GM21447 (cell line): ENCODE measurements around the gene KIF21B.
A peak's percentile ranks its signal among the peaks of the same experiment; 100 is the strongest.

ENCODE experiments used
- ATAC-seq: cut with Tn5 transposase; IDR thresholded peaks from one replicate; pipeline ENCODE4 v1.9.1; 2021; ENCODE audit not compliant: unreplicated experiment

KIF21B gene

DNA sequence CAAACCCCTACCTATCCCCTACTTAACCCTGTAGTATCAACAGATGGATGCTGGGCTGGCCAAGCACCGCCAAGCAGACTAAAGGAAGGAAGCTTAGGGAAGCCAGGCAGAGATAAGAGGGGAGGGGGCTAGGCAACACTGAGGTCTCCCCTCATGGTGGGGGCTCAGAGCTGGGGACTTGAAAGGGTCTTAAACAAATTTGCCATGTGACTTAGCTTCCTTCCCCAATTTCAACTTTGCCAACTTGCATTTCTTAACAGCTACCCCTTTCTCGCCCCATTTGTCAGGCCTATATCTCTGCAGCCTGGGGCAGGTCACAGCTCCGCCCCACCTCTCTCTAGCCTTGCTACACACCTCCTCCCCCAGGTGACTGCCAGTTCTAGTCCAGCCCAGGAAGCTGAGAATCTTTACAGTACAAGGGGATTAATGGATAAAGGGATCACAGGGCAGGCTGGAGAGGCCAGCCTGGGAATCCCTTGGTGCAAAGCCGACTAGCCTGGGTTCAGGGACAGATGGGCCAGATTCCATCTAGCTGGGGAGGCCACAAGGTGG lies 3.4 kb downstream of the KIF21B start:
- no peak for ATAC-seq

DNA sequence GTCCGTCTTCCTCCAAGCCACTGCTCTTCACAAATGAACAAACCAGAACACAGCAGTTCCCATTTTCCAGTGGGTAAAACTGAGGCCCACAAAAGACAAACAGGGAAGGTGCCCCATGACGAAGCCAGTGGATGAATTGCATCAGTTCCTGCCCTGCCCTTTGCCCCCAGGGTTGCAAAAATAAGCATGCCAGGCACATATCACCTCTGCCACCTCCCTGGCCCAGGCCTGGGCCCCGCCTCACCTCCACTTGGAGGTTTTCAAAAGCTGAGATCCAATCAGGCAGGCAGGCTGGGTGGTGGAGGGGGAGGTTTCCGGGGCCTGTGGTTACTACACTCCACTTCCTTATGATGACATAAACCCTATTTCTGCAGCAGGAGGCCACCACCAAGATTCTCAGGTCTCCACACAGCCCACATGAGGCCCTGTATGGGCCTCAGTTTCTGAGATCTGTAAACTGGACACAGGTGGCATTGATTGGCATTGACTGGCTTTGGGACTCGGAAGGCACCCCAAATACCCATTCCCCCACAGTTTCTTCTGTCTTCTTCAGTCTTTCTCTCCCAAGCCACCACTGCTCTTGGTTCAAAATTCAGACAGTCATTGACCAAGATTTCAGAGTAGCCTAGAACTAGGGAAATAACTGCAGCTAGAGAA lies 4.1 kb downstream of the KIF21B start:
- ATAC-seq, result peak; percentile 63

DNA sequence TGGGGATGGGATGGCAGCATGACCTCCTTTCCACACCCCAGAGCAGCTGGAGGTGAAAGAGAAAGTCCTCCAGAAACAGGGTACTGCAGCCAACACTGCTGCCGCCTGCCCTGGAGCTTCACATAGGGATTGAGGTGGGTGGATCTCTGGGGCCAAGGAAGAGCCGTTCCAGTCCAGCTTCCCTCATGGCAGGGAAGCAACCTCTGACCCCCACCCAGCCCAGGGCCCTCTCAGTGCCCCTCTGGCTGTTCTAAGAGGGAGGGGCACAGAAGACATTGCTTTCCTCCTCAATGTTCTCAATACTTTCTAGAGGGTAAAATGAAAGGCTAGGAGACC lies 5.7 kb downstream of the KIF21B start:
- no peak for ATAC-seq

DNA sequence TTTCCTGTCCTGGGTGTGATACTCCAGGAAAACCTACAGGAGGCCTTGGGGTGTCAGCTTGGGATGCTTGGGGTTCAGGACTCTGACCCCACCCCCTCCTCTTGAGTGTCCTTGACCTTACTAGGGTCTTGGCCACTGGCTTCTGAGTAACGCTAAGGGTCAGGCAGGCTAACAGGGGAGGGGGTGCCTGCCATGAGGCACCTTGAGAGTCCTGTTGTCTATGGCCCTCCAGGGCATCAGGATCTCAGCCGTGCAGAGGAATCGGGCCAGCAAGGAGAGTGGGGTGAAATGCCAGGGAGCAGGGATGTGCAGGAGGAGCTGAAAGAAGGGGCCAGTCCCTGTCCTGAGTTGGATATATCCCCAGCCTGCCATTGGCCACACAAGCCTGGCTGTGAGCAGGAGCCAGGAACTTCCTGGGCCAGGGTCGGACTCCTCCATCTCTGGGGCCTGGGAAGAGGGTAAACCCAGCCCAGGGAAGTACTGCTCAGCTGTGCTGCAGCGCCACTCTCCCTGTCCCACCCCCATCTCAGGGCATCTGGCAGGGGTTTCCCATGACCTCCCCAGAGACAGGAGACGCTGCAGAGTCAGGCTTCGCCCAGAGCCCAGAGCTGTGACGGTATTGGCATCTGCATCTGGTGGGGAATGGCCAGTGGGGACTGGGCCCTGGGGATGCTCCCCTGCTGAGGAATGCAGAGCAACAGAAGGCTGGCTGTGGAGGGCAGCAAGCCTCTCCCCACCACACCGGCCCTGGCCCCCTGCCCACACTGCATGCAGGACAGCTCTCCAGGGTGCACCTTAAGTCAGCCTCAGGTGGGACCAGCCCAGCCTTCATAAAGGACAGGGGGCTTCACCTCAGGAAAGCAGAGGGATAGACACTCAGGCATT lies 6.3 kb downstream of the KIF21B start:
- no peak for ATAC-seq

DNA sequence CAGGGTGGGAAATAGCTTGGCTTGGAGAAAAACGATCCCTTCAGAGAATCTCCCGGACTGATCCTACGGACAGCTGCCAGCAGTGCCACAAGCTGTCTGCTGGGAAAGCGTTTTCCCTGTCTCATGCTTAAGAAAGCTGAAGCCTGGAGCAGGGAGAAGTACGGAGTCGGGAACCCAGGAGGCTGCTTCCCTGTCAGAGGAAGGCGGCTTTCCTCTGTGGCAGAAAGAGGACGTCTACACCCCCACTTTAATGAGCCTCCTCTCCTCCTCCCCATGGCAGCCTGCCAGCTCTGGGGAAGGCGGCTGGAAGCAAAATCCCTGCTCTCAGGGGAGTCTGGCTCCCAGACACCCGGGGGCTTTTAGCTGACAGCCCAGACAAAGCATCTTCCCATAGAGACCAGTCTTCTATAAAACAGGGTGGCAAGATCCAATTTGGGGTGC lies 7.3 kb downstream of the KIF21B start:
- ATAC-seq, result no peak

DNA sequence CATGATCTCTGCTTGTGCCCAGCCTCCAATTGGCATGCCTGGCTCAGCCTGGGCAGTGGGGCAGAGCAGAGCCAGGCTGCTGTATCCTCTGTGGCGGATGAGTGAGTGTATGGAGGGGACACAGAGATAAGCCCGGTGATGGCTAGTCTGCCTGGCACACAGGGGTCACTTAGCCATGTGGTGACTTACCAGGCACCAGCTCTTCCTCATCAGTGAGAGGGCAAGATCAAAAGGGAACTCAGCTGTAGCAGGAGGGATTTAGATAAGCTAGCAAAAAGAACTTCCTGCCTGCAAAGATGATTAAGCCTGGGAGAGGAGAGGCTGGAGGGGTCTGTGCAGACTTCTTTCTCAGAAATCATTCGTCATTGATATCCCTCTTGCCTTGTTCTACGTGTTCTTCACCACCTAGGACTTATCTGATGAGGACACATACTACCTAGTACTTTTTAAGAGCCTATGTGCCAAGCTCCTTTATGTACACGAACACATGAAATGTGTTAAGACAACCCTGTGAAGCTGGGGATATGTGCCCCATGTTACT lies 7.9 kb downstream of the KIF21B start:
- ATAC-seq, result no peak

DNA sequence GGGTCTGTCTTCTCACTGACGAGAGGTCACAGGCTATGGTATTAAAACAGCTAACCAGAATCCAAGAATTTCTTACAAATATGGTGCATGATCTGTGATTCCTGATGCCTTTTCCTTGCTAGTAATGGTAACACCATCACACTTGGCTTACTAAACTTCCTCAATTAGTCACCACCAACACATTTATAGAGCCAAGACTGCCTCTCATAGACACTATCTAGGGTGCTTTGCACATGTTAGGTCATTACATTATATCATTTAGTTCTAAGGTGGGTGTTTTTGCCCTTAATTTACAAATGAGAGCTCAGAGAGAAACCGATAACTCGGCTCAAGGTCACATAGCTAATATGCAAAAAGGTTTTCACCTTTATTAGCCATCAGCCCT lies 8.7 kb downstream of the KIF21B start:
- ATAC-seq, result no peak

DNA sequence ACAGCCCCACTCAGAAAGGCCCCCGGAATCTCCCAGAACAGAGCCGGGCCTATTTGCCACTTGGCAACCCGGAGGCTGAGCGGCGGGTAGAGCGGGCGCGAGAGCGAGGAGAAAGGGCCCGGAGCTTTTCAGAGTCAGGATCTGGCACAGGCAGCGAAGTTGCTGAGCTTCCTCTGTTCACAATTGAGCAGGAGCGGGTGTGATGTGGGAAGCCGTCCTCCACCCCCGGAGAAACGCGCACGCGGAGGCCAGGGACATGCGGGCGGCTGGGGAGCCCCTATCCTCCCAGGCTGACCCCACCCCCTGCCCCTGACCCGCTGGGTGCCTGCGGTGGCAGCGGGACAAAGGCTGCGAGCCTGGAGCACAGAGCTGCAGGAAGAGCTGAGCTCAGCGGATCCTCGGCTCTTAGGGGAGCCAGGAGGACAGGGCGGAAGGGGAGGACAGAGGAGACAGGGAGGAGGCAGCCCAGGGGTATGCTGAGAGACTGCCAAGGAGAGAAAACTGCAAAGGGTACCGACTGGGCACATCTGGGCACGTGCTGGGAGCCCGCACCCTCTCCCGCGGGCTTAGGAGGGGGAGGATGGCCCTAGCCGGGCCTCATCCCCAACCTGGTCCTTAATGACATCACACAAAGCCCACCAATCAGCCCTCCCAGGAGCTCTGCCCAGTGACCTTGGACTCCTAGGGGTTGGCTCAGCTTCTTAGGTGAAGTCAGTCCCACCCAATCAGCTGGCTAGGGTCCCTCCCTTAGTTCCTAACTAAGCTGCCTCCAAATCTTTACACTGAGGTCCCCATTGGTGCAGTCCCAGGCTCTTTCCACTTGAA lies 9.3 kb downstream of the KIF21B start:
- ATAC-seq, result no peak

DNA sequence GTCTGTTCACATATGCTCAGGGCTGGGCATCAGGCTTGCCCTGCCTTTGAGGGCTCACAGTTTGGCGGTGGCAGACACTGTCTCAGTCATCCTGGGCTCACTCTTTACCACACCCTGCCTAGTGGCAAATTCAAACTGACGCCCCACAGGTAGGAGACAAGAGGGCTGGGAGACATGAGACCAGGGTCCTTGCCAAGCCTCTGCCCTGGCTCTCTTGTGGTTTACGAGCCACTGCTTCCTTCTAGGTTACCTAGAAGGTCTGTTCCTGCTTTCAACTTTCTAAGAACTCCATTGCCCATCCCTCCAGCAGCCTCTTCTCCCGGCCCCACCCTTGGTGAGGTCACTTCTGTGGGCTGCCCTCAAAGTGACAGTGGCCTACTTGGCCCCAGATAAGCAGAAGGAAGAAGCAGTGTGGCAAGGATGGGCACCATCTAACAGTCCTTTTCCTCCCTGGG lies 10.5 kb downstream of the KIF21B start:
- no peak for ATAC-seq

DNA sequence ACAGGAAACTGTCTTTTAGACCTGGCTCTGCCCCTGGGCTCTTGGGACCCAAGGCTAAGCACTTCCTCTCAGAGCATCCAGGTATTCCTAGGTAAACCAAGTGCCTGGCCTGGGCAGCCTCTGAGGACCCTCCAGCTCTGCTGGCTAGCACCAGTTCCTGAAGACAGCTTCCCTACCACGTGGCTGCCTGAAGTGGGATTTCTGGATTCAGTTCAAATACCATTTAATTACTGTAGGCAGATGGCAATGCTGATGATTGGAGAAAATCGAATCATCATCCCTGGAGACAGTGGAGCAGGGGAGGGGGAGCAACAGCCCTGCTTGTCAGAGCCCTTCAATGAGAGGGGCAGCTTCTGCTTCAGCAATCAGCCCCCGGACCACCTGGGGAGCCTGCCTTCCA lies 11.9 kb downstream of the KIF21B start:
- ATAC-seq, result no peak

DNA sequence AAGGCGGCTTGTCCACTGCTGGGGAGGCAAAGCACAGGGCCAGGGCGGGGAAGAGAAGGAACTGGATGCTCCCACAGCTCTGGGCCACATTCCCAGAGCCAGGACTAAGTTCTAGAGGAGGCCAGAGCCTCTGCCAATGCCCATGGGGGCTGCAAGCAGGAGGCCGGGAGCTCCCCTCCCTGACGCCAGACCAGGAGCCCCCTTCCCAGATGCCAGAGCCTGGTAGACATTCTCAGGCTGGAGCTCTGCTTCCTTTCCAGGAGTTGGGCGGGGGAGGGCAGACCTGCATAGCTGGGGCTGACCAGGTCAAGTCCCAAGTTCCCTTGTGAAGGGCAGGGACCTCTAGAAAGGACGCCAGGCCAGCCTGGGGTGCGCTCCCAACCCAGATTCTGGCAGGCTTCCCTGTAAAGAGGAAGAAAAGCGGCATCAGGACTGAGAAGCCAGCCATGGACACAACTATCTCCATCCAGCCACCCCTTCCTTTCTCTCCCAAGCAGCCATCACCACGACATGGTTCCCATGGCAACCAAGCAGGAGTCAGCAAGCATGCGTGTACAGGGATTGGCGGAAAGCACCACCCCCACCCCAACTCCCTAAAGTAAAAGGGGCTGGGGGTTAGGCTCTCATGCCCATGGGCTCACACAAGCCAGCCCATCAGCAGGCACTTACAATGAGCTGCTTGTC lies 13.4 kb downstream of the KIF21B start:
- ATAC-seq, result no peak

DNA sequence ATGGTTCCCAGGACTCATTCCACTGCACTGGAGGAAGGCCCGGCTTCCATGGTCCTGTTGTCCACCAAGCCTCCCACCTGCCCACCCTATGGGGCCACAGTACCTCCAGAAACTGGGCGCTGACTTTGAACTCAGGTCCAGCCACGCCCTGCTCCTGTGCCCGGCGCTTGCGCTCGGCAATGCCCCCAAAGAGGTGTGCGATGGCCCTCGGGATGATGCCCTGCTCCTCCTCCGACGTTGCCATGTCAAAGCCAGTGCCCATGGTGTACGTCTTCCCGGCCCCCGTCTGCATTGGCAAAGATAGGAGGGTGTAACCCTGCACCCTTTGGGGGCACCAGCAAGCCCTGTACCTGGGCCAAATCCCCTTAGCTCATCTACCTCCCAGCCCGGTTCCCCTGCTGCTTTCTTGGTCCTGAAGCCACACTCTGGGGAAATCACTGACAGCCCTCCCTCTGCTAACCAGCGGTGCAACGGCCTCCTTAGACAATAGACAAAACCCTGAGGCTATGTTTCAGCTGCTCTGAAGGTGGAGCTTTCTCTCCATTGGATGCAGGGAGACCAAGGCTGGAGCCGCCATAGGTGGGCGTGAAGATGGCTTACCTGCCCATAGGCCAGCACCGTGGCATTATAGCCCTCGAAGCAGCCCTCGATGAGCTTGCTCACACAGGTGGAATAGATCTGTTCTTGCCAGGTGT lies 14.7 kb downstream of the KIF21B start:
- ATAC-seq, result no peak

DNA sequence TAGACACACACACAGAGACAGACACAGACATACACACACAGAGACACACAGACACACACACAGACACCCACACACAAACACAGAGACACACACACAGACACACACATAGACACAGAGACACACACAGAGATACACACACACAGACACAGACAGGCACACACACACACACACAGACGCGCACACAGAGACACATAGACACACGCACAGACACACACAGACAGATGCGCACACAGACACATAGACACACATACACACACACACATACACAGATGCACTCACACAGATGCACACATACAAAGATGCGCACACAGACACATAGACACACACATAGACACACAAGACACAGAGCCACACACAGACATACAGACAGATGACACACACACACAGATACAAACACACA lies 16.0 kb downstream of the KIF21B start:
- no peak for ATAC-seq

DNA sequence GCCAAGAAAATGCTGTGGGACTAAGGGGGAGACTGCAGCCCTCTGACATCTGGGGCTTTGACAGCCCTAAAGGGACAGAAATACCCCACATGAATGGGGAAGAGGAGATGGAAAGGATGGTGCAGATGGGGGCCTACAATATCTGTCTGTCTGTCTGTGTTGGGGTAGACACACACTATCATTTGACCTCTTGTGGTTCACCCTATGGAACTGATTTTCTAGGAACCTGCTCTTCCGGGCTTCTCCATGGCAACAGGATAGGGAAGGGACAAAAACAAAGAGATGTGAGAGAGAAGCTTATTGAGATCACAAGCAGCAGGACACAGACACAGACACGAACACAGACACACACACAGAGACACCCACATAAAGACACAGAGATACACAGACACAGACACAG lies 17.1 kb downstream of the KIF21B start:
- no peak for ATAC-seq

DNA sequence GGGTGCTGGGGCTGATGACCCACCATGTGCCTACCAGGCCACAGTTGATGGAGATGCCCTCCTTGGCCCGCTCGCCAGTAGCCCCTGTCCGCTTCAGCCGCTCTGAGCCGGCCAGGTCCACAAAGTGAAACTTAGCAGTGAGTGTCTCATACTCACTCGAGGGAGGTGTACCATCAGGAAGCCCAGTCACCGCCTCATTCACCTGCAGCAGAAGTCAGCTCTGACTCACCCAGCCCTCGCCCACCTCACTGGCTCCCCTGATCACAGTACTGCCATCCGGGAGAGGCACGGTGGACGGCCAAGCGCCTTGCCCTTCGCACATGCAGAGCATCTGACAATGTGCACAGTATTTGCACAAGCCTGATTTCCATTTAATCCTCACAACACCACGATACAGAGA lies 18.8 kb downstream of the KIF21B start:
- ATAC-seq, result no peak

DNA sequence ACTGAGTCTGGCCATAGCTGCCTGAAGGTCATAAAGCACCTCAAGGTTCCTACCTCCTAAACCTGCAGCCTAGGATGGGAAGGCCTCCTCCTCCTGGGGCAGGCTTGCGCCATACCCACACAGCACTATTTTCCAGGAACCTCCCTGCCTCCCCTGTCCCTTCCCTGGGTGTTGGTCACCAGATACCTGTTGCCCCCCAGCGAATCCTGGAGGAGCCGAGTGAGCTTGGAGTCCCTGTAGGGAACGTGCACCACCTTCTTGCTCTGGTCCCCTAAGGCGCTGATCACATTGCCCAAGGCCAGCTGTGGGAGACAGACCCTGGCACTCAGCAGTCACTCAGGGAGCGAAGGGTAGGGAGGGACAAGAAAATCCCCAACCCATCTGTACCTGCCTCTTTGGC lies 19.4 kb downstream of the KIF21B start:
- no peak for ATAC-seq

DNA sequence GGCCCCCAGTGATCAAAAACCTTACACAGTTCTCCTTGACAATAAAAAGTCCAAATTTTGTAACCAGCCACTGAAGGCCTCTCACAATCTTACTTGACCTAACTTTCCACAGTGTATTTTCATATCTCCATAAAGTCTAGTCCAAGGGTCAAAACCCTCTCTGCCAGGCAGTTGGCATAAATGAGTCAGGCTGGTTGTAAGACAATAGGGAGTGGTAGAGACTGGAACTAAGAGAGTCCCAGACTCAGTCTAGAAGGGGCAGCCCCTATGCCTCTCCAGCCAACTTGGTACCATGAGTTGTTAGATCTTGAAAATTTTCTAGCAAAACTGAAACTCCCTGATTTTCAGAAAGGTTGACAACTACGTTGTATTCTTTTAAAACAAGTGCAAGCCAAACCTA lies 21.0 kb downstream of the KIF21B start:
- no peak for ATAC-seq

DNA sequence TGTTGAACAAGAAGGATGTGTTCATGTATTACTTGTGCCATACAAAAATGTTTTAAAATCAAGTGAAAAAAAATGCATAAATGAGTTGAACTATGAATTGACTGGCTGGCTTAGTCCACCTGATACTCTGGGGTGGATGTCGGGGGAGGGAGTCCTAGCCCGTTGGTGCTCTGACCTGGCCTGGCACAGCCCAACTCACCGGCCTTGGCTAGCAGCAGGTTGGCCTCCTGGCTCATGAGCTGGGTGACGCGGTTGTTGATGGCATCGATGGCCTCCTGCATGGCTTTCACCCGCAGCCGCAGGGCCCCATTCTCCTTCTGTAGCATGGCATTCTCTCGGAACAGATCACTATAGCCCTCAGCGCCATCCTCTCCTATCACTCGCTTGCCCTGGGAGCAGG lies 21.6 kb downstream of the KIF21B start:
- no peak for ATAC-seq

DNA sequence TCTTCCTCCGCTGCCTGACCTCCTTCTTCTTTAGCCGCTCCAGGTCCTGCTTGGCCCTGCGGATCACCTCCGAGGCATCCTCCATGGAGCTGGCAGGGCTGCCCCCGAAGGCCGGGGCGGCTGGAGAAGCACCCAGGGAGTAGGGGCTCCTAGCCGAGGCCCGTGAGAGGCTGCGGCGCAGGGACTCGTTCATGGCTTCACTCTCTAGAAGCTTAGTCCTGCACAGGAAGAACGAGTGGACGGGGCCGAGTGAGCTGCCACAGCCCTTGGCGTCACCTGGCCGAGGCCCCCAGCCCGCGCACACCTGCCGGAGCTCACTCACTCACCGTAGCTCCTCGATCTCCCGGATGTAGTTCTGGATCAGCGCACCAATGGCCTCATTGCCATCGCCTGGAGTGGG lies 23.1 kb downstream of the KIF21B start:
- no peak for ATAC-seq

DNA sequence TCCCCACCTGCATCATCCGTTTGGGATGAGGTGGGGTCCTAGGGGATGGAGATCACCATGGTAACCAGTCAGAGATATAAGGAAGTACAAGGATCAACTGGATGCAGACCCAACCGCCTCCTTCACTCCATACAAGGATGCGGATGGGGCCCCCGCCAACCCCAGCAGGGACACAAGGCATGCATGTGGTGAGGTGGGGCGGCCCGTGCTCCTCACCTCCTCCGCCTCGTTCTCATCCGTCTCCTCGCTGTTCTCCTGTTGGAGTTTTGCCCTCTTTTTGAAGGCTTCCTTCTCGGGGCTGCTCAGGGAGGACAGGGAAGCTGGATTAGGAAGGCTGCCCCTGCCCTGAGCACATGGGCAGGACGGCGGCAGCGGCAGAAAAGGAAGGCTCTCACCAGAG lies 23.8 kb downstream of the KIF21B start:
- ATAC-seq, result no peak
